ENCODE measurements around the gene WNT5B. TPM values are rescaled to one million over a fixed set of nuclear protein-coding genes. Genes with fewer than 3 reads are reported as not detected.

WNT5B gene
- total RNA-seq, 1 experiment from 2014 or later: 10.1 TPM

GRCh38 chr12:1630133-1630826 lies 1.2 kb downstream of the WNT5B start:
- DNase-seq (ENCODE audit: low spot score): no peak

GRCh38 chr12:1630827-1631591 lies 2.0 kb downstream of the WNT5B start:
- DNase-seq (ENCODE audit: low spot score): no peak

- DNase-seq (ENCODE audit: low spot score): no peak
Observed at GRCh38 chr12:1632702-1633101, 3.7 kb downstream of the WNT5B start.

- DNase-seq (ENCODE audit: low spot score): no peak
Observed at GRCh38 chr12:1633459-1633858, 4.4 kb downstream of the WNT5B start.

GRCh38 chr12:1634149-1634548 lies 5.1 kb downstream of the WNT5B start:
- DNase-seq (ENCODE audit: low spot score): no peak

GRCh38 chr12:1634590-1635191 lies 5.7 kb downstream of the WNT5B start:
- peak; percentile 35 for DNase-seq (ENCODE audit: low spot score)

- DNase-seq (ENCODE audit: low spot score): no peak
Observed at GRCh38 chr12:1635301-1636095, 6.5 kb downstream of the WNT5B start.

GRCh38 chr12:1638203-1638602 lies 9.2 kb downstream of the WNT5B start:
- DNase-seq (ENCODE audit: low spot score): no peak

GRCh38 chr12:1639538-1639937 lies 10.5 kb downstream of the WNT5B start:
- DNase-seq (ENCODE audit: low spot score): no peak

GRCh38 chr12:1640328-1641234 lies 11.6 kb downstream of the WNT5B start:
- no peak for DNase-seq (ENCODE audit: low spot score)

- no peak for DNase-seq (ENCODE audit: low spot score)
Observed at GRCh38 chr12:1642513-1642912, 13.5 kb downstream of the WNT5B start.

GRCh38 chr12:1643043-1643442 lies 14.0 kb downstream of the WNT5B start:
- DNase-seq (ENCODE audit: low spot score): no peak

GRCh38 chr12:1643905-1644533 lies 15.0 kb downstream of the WNT5B start:
- DNase-seq (ENCODE audit: low spot score): no peak

GRCh38 chr12:1644534-1645438 lies 15.8 kb downstream of the WNT5B start:
- no peak for DNase-seq (ENCODE audit: low spot score)

GRCh38 chr12:1645819-1646218 lies 16.8 kb downstream of the WNT5B start:
- no peak for DNase-seq (ENCODE audit: low spot score)

- DNase-seq (ENCODE audit: low spot score): no peak
Observed at GRCh38 chr12:1646569-1647284, 17.7 kb downstream of the WNT5B start.

- DNase-seq (ENCODE audit: low spot score): no peak
Observed at GRCh38 chr12:1647285-1647669, 18.2 kb downstream of the WNT5B start.

GRCh38 chr12:1650260-1650977 lies 21.4 kb downstream of the WNT5B start:
- DNase-seq (ENCODE audit: low spot score): no peak
